GM23338 (cell line): Measurements from ENCODE around the gene SYT7. TPM values are rescaled to one million over a fixed set of nuclear protein-coding genes. Genes with fewer than 3 reads are reported as not detected.

Experiments
- ATAC-seq: fragments of 200-7000 bp; cut with Tn5 transposase; 3 replicates; pipeline ENCODE4 v1.9.1; 2020
- DNase-seq: peaks from one replicate; pipeline ENCODE4 v3.0.0-alpha.2; 2015; ENCODE audit warnings: low spot score
- H2AFZ ChIP-seq: fragments of 200-600 bp; sonication (generic); 2 replicates; pipeline ENCODE4 v1.8.0; 2016; ENCODE audit warnings: antibody characterized with exemption, mild to moderate bottlenecking, moderate library complexity
- H3F3A ChIP-seq: fragments of 200-600 bp; sonication (generic); replicated peaks from 2 replicates; pipeline ENCODE4 v1.8.0; 2017; ENCODE audit warnings: antibody characterized with exemption, mixed run types, low read depth
- H3K27ac ChIP-seq: fragments of 200-600 bp; sonication (generic); 2 replicates; pipeline ENCODE4 v1.6.1; 2016; ENCODE audit warnings: low read depth
- H3K27me3 ChIP-seq: fragments of 200-600 bp; sonication (generic); 2 replicates; pipeline ENCODE4 v1.8.0; 2016; ENCODE audit warnings: mild to moderate bottlenecking, mixed run types, moderate library complexity; ENCODE audit not compliant: insufficient read depth
- H3K36me3 ChIP-seq: fragments of 200-600 bp; sonication (generic); 2 replicates; pipeline ENCODE4 v1.8.0; 2016; ENCODE audit warnings: mild to moderate bottlenecking; ENCODE audit not compliant: insufficient read depth
- H3K4me1 ChIP-seq: fragments of 200-600 bp; sonication (generic); 2 replicates; pipeline ENCODE4 v1.8.0; 2016; ENCODE audit warnings: mild to moderate bottlenecking, moderate library complexity; ENCODE audit not compliant: insufficient read depth
- H3K4me2 ChIP-seq: fragments of 200-600 bp; sonication (generic); 2 replicates; pipeline ENCODE4 v1.7.1; 2017; ENCODE audit warnings: mixed run types
- H3K4me3 ChIP-seq: fragments of 200-600 bp; sonication (generic); 2 replicates; pipeline ENCODE4 v1.6.1; 2016; ENCODE audit warnings: mixed run types
- H3K79me2 ChIP-seq: fragments of 200-600 bp; sonication (generic); replicated peaks from 2 replicates; pipeline ENCODE4 v1.8.0; 2017; ENCODE audit warnings: mild to moderate bottlenecking; ENCODE audit not compliant: insufficient read depth
- H3K9me2 ChIP-seq: fragments of 200-600 bp; sonication (generic); 2 replicates; pipeline ENCODE4 v1.8.0; 2017; ENCODE audit not compliant: insufficient read depth
- H4K20me1 ChIP-seq: fragments of 200-600 bp; sonication (generic); replicated peaks from 2 replicates; pipeline ENCODE4 v1.8.0; 2017; ENCODE audit warnings: mild to moderate bottlenecking; ENCODE audit not compliant: insufficient read depth
- H3K27ac Mint-ChIP-seq: 2 replicates; pipeline ENCODE4 v1.8.0; 2020; ENCODE audit warnings: inconsistent platforms, mild to moderate bottlenecking, moderate library complexity, mixed read lengths
- H3K27me3 Mint-ChIP-seq: 3 replicates; pipeline ENCODE4 v1.8.0; 2022; ENCODE audit warnings: low read depth, mild to moderate bottlenecking, moderate library complexity, mixed read lengths, inconsistent platforms; ENCODE audit not compliant: insufficient read depth, poor library complexity
- H3K36me3 Mint-ChIP-seq: 3 replicates; pipeline ENCODE4 v1.8.0; 2021; ENCODE audit warnings: low read depth, mild to moderate bottlenecking, inconsistent platforms, moderate library complexity, mixed read lengths
- H3K4me1 Mint-ChIP-seq: 3 replicates; pipeline ENCODE4 v1.8.0; 2020; ENCODE audit warnings: mild to moderate bottlenecking, inconsistent platforms, mixed read lengths
- H3K4me3 Mint-ChIP-seq: 3 replicates; pipeline ENCODE4 v1.8.0; 2021; ENCODE audit warnings: moderate library complexity, mild to moderate bottlenecking, inconsistent platforms, mixed read lengths
- H3K9me3 Mint-ChIP-seq: 3 replicates; pipeline ENCODE4 v1.8.0; 2020; ENCODE audit warnings: moderate library complexity, mild to moderate bottlenecking, inconsistent platforms, mixed read lengths
- EZH2 ChIP-seq: fragments of 200-600 bp; sonication (generic); IDR thresholded peaks from one replicate; pipeline ENCODE4 v1.8.0; 2017; ENCODE audit warnings: antibody characterized with exemption, mild to moderate bottlenecking, low read depth; ENCODE audit not compliant: unreplicated experiment
- EZH2phosphoT487 ChIP-seq: fragments of 200-600 bp; sonication (generic); IDR thresholded peaks from one replicate; pipeline ENCODE4 v1.8.1; 2018; ENCODE audit warnings: antibody characterized with exemption; ENCODE audit not compliant: unreplicated experiment
- JUNB ChIP-seq: IDR thresholded peaks from one replicate; pipeline ENCODE4 v1.6.1; 2016; ENCODE audit warnings: antibody characterized with exemption; ENCODE audit not compliant: unreplicated experiment
- NANOG ChIP-seq: IDR thresholded peaks from 2 replicates; pipeline ENCODE4 v1.6.1; 2016; ENCODE audit warnings: antibody characterized with exemption, borderline replicate concordance
- POLR2AphosphoS5 ChIP-seq: IDR thresholded peaks from 2 replicates; pipeline ENCODE4 v1.6.1; 2016; ENCODE audit warnings: antibody characterized with exemption, low read depth
- STAT1 ChIP-seq: IDR thresholded peaks from one replicate; pipeline ENCODE4 v1.6.1; 2016; ENCODE audit warnings: antibody characterized with exemption; ENCODE audit not compliant: unreplicated experiment
- ZNF114 ChIP-seq: fragments of 250-450 bp; sonication (Bioruptor Pico); IDR thresholded peaks from 2 replicates; pipeline ENCODE4 v1.5.0; 2020; ENCODE audit warnings: mild to moderate bottlenecking, moderate library complexity
- ZNF462 ChIP-seq: fragments of 250-450 bp; sonication (Bioruptor Pico); IDR thresholded peaks from 2 replicates; pipeline ENCODE4 v1.5.0; 2020; ENCODE audit warnings: mild to moderate bottlenecking, moderate library complexity
- polyA plus RNA-seq: library from polyadenylated mRNA; unstranded; fragments of >200 nt; fragmentation: Nextera tagmentation; extraction: Ambion mirVana; gene quantifications from 2 replicates; pipeline ENCODE4 v1.2.1, GENCODE V29; 2016
- total RNA-seq: library from RNA; depleted of rRNA; stranded (reverse); fragments of >200 nt; shearing (Covaris generic); gene quantifications from 2 replicates; pipeline ENCODE4 v1.2.3, GENCODE V29; 2014
- TF ChIP-seq, protein P1 (sequence below): IDR thresholded peaks from one replicate; pipeline ENCODE4 v1.6.1; 2018; ENCODE audit warnings: antibody characterized with exemption; ENCODE audit not compliant: unreplicated experiment
- TF ChIP-seq, protein P2 (sequence below): IDR thresholded peaks from 2 replicates; pipeline ENCODE4 v1.6.1; 2016; ENCODE audit warnings: antibody characterized with exemption

Gene SYT7
- total and polyA plus RNA-seq, 2 experiments from 2014 or later, result 1.6 to 10.3 TPM

DNA sequence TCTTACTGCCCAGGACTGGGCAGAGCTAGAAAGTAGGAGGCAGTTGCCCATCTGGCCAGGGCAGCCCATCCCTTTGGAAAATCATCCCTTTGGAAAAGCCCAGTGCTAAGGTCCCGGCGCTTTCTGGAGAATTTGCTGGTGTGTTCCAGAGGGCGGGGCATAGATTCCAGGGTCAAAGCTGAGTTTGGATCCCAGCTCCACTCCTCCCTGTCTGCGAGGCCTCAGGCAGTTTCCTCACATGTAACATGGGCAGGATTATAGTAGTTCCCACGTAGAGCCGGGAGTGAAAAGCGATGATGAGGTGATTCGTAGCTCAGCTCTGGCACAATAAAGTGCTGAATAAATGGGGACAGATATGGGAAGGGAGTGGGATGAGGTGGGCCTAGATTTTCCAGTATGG lies 103.8 kb downstream of the SYT7 start (continued):
- TF ChIP-seq, protein P1, sequence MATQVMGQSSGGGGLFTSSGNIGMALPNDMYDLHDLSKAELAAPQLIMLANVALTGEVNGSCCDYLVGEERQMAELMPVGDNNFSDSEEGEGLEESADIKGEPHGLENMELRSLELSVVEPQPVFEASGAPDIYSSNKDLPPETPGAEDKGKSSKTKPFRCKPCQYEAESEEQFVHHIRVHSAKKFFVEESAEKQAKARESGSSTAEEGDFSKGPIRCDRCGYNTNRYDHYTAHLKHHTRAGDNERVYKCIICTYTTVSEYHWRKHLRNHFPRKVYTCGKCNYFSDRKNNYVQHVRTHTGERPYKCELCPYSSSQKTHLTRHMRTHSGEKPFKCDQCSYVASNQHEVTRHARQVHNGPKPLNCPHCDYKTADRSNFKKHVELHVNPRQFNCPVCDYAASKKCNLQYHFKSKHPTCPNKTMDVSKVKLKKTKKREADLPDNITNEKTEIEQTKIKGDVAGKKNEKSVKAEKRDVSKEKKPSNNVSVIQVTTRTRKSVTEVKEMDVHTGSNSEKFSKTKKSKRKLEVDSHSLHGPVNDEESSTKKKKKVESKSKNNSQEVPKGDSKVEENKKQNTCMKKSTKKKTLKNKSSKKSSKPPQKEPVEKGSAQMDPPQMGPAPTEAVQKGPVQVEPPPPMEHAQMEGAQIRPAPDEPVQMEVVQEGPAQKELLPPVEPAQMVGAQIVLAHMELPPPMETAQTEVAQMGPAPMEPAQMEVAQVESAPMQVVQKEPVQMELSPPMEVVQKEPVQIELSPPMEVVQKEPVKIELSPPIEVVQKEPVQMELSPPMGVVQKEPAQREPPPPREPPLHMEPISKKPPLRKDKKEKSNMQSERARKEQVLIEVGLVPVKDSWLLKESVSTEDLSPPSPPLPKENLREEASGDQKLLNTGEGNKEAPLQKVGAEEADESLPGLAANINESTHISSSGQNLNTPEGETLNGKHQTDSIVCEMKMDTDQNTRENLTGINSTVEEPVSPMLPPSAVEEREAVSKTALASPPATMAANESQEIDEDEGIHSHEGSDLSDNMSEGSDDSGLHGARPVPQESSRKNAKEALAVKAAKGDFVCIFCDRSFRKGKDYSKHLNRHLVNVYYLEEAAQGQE, result no peak
- no peak for TF ChIP-seq STAT1
- TF ChIP-seq ZNF114 (CRISPR knock-in tag), result no peak
- TF ChIP-seq NANOG, result no peak
- no peak for TF ChIP-seq JUNB
- no peak for TF ChIP-seq POLR2AphosphoS5
- TF ChIP-seq EZH2, result no peak

GRCh38 chr11:61476371-61476770 lies 104.5 kb downstream of the SYT7 start:
- Histone ChIP-seq H3K36me3 (no peaks in the 10 kb centered on the region), H2AFZ (no peak overlapping the region), H3K27ac (no peak overlapping the region), H3K9me2 (no peaks in the 10 kb centered on the region), H3K27me3 (no peaks in the 10 kb centered on the region), H4K20me1 (0 out of 2 replicates have a peak, but pooled peaks cover 2% of the 10 kb centered on the region), H3F3A (0 out of 2 replicates have a peak, but pooled peaks cover 6% of the 10 kb centered on the region), H3K4me2 (no peak overlapping the region), H3K4me3 (no peak overlapping the region), H3K79me2 (no peaks in the 10 kb centered on the region), H3K4me1 (peaks cover 7% of the 10 kb centered on the region)
- Mint-ChIP-seq H3K9me3 (no peaks in the 10 kb centered on the region), H3K4me1 (peaks cover 17% of the 10 kb centered on the region), H3K36me3 (peaks cover 4% of the 10 kb centered on the region; the same call in 2 of the 3 replicates), H3K27me3 (peaks cover 6% of the 10 kb centered on the region), H3K27ac (no peak overlapping the region), H3K4me3 (no peak overlapping the region)
- ATAC-seq (no peak), DNase-seq (no peak)
- TF ChIP-seq, protein P1, result no peak
- TF ChIP-seq, protein P2, sequence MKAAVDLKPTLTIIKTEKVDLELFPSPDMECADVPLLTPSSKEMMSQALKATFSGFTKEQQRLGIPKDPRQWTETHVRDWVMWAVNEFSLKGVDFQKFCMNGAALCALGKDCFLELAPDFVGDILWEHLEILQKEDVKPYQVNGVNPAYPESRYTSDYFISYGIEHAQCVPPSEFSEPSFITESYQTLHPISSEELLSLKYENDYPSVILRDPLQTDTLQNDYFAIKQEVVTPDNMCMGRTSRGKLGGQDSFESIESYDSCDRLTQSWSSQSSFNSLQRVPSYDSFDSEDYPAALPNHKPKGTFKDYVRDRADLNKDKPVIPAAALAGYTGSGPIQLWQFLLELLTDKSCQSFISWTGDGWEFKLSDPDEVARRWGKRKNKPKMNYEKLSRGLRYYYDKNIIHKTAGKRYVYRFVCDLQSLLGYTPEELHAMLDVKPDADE, result no peak
- no peak for TF ChIP-seq EZH2phosphoT487
- no peak for TF ChIP-seq JUNB
- no peak for TF ChIP-seq EZH2
- TF ChIP-seq POLR2AphosphoS5, result no peak
- no peak for TF ChIP-seq ZNF462 (CRISPR knock-in tag)
